Stimulated activated CD8-positive, alpha-beta memory T cell treated with anti-CD3 and anti-CD28 coated beads, Interleukin-2, amount 100 ng/mL, for 1 hour (primary cell): ENCODE data around the gene FBXO15.

ENCODE experiments used
- DNase-seq, 2 donors: peaks; one replicate each; pipeline ENCODE4 v3.0.0-alpha.2; 2020; ENCODE audit warnings: low read depth in 2 of 2

The FBXO15 gene

DNA sequence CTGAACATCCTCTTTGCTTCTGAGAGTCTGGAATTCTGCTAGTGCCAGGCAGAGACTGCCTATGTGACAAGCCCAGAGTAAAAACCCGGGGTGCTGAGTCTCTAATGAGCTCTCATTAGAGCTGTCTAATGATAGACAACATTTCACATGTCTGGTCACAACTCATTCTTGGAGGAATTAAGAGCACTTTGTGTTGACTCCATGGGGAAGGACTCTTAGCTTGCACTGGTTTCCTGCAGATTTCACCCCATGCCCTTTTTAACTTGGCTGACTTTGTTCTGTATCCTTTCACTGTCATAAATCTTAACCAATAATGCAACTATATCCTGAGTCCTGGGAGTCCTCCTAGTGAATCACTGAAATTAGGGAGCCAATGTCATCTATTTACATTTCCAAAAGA lies 33.5 kb downstream of the FBXO15 start:
- no peak for DNase-seq

DNA sequence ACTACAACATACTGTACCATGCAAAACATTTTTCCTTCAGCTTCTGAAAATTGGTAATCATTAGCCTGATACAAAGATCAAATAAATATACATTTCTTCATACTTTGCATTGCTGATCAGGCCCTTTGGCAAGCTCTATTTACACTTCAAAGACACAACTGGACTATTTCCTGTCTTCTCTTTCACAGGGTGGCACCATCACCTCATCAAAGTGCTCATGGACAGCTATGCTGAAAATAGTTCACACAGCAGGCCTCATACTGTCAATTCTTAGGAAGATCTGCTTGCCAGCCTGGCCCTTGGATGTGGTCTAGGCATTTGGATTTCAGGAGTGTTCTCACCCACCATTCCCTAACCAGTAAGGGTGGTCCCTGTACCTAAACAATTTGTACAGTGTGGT lies 33.9 kb downstream of the FBXO15 start:
- DNase-seq = no peak

DNA sequence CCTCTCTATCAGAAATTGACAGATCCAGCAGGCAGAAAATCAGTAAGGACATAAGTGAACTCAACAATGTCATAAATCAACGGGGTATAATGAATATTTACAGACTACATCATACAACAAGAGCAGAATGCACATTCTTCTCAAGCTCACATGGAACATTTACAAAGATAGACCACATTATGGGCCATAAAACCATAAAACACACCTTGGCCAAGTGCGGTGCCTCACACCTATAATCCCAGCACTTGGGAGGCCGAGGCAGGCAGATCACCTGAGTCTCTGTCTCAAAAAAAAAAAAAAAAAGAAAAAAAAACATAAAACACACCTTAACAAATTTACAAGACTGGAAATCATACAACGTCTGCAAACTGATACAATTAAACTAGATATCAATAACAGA lies 36.7 kb downstream of the FBXO15 start:
- DNase-seq = no peak

DNA sequence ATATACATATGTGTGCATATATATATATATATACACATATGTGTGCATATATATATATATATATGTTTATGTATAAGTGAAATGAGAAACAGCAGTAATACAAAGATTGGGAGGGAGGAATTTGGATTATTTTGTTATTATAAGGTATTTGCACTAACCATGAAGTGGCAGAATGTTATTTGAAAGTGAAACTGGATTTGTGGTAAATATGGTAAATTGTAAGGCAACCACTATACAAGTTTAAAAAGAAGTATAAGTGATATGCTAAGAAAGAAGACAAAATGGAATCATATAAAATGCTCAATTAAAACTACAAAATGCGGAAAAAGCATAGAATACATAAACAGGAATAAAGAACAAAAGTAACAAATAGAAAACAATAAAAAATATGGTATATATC lies 37.5 kb downstream of the FBXO15 start:
- no peak for DNase-seq

DNA sequence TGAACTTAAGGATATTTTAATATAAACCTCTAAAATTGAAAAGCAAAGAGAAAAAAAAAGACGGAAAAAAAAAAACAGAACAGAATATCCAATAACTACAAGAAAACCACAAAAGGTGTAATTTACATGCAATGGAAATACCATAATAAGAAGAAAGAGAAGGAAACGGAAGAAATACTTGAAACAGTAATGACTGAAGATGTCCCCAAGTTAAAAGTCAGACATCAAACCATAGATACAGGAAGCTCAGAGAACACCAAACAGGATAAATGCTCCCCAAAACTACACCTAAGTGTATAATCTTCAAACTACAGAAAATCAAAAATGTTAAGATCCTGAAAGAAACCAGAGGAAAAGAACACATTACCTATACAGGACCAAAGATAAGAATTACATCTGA lies 39.2 kb downstream of the FBXO15 start:
- DNase-seq = no peak

DNA sequence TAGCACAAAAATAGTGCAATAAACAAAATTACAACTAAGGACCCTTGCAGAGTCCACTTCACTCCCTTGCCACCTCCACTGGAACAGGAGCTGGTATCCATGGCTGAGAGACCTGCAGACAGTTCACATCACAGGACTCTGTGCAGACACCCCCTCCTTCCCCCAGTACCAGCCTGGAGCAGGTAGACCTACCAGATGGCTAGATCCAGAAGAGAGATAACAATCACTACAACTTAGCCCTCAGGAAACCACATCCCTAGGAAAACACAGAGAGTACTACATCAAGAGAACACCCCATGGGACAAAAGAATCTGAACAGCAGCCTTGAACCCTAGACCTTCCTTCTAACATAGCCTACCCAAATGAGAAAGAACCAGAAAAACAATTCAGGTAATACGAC lies 49.8 kb downstream of the FBXO15 start:
- no peak for DNase-seq

DNA sequence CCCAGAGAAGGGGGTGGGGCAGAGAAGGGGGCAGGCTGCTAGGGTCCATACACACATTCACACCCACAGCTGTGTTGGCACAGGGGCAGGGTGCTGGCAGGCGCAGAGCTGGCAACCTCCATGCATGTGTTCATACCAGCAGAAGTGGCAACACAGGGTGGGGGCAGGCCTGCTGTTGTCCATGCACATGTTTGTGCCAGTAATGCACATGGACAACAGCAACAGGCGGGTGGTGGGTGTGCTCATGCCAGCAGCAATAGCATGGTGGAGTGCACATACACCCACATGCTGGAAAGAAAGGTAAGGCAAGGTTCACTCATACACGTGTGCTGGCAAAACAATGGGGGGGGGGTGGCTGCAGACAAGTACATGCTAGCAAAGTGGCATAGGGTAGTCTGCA lies 54.7 kb downstream of the FBXO15 start:
- DNase-seq = no peak

DNA sequence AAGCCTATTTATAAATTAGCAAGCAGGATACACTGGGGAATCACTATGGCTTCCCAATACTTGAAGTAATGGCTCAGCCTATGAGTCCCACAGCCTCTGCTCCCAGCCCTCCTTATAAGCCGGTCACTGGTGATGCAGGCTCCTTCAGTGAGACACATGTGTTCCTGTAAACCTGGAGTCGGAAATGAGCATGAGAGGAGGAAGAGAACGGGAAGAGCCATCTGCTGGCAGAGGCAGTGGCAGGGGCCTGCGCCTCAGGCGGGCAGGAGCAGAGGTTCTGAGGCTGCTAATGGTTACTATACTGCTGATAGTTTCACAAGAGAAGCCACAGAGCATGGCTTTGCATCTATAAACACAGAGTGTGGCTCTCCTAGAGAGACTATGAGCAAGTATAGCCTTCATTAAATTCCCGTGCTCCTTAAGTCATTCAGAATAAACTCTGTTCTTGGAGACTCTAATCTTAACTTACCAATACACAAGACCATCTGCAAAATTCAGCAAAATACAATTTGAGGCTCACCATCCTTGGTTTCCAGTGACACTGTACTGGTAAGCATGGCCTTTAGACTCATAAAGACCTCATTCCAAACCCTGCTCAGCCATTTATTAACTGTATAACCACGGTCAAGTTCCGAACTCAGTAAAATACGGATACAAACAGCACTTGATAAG lies 63.3 kb downstream of the FBXO15 start:
- DNase-seq = no peak

DNA sequence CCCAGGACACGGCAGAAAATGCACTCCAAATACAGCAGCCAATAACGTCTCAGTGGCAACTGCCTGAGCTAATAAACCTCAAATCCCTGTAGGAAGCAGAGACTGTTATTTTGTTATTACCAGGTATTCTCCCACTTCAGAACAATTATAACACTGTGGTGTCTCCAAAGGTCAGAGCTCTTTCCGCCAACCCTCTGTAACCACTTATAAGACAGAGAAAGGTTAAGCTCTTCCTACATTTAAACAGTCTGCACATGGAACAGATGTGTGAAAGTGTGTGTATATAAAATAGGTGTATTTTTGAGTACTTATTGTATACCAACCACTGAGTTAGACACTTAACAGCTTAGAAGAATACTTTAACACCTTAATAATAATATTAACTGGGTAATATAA lies 64.1 kb downstream of the FBXO15 start:
- DNase-seq = no peak

DNA sequence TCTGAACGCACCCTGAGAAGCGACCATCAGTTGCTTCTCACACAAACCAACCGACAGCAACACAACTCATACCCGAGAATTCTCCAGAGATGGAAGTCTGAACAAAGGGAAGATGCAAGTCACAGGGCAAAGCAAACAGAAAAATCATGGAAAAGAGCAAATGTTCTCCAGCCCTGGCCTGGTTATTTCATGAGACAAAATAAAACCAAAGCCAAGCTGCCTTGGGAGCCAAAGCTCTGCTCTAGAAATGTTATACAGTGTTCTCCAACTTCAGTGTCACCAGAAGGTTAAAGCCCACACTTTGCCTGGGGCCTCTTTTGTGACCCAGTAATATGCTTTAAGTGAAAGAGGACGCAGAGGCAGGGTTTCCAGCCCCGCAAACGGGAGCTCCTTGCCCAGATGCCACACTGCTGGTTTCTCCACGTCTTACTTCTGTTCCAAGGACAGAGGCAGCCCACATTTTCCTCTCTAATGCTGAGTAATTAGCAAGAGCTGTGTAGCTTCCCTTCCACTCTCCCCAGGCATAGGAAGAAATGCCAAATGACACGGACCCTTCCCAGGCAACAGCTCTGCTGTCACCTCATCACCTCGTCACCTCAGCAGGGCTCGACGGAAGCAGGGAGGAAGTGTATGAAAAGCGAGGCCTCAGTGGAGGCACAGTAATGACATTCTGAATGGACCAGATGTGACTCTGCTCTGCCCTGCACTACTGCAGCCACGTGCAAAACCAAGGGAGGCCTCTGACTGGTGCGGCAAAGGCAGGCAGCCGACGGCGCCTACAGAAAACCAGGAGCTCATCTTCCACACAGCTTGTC lies 64.7 kb downstream of the FBXO15 start:
- no peak for DNase-seq

DNA sequence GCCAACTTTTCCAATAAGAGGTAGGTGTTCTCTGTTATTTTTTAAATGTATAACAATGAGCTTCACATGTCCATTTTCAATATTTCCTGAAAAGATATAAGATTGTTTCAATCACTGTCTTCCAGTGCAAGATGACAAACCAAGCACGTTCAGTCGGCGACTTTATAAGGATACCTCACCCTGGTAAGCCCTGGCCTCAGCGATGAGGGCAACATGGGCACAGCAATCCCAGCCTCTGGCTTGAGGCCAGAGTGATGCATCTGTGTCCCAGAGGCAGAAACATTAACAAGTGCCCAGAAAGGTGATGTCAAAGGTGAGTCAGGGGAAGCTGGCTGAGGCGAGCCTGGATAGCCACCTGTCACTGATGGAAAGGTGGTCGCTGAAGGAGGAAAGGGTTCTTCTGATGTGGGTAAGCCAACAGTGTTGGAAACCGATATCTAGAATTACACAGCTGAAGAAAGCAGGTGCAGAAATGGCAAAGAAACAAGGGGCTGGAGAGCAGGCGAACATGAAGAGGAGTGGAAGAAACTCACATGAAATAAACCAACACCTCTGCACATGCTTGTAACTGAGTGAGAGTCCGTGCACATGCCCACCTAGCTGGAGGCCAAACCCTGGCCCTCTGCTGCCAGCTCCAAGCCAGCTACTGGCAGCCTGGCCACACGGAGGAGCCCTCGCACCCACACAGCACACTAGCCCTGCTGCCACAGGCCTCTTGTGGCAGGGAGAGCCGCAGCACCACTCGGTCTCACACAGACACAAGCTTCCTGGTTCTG lies 65.5 kb downstream of the FBXO15 start:
- DNase-seq = peak in 1 of 2 donors; percentile 20

DNA sequence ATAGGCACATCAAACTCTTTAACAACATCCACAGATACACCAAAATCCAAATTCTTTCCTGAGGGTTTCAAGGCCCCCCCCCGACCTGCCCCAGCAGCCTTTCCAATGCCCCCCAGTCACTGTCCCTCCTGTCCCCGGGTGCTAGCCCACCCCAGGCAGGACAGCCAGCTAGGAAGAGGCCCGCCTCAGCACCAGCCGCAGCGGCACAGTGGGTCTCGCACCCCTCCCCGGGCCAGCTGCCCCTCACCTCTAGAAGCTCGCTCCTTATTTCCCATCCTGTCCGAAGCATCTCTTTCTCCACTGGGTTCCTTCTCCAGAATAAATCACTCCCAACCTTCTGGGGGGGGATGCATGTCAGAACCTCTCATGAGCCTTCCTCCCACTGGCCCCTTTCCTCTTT lies 69.4 kb downstream of the FBXO15 start:
- no peak for DNase-seq

DNA sequence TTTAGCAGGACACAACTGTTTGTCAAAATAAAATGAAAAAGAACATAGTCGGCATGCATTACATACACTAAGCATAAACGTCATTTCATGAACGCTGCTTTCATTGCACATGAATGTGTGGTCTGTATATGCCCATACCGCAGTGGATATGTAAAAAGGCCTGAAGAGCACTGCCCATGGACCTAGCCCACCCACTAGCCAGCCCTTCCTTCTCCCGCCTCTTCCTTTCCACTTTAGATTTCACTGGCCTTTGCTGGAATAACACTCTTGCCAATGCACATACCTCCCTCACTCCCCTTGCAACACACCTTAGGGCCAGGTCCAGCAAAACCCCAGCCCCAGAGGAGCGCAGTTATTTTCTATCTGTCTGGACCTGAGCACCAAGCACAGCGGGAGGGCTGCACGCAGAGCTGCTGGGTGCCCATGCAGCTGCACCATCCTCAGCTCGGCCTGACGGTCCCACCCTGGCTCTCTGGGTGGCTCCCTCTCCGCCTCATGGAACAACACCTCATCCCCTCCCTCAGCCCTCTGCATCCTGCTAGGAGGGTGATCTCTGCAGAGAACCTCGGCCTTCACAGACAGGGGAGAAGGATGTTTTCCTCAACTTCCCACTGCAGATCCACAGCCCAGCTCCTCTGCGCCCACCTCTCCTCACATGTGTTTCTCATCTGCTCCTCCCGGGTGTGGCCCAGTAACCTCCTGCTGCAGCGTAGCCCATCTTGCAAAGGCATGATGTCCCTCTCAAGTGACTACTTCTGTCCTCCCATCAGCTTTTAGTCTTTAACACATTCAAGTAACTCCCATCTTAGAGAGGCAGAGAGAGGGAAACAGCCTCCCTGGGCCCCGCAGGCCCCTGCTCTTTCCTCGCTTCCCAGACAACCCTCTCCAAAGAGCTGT lies 72.7 kb downstream of the FBXO15 start:
- no peak for DNase-seq

DNA sequence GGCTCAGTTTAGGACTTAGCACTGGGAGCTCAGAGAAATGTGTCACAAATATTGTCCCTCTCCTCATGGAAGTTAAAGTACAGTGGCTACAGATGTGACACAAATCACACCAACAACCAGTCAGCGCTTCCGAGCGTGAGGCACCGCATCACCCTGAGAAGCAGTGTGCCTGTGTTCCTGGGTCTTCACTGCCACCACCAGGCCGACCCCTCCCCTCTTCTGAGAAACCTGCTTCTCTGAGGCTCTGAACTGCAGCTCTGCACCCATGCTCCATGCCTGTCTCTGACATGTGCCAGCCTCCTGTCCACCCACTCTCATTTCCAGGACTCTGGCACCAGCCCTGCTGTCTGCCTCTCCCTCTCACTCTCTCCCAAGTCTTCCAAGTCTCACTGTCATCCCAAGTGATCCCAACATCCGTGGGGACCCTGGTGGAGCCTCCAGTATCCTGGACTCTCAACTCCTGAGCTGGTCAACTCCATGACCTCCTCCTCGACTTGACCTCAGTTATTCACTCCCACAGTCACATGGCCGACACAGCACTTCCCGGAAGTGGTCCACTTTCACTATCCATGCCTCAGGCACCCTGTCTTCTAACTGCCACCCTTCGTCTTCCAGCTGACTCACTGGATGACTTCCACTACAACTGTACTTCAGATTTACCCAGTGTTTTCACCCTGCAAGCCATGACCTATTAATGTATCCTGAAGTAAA lies 73.5 kb downstream of the FBXO15 start:
- no peak for DNase-seq

DNA sequence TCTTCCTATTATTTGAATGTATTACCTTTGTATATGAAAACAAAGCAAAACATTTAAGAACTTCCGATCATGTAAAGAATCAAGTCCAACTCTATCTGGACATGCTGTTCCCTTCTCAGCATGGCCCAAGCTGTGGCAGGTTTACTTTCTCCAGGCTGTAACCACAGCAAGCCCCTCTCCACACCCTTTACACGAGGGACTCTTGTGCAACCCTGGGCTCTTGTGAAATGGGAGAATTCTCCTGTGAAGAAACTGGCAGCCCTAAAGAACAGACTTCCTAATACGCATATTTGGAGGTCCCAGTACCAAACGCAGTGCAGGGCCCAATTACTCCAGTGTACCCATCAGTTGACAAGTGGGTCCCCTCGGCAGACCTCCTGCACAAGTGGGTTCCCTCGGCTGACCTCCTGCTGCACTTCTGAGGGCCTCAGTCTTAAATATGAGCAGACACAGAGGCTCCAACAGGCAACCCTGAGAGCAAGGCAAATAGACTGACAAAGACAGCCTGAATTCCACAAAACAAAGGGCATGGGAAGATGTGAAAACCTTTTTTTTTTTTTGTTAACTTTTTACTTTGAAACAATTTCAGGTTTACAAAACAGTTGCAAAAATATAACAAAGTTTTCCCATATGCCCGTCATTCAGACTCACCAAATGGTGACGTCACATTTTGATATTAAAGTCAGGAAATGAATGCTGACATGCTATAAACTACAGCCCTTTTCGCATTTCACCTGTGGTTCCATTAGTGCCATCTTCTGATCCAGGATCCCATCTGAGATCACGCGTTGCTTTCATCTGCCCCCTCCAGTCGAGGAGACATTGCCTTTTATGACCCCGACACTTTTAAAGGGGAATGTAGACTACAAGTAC lies 78.2 kb downstream of the FBXO15 start:
- DNase-seq = no peak

DNA sequence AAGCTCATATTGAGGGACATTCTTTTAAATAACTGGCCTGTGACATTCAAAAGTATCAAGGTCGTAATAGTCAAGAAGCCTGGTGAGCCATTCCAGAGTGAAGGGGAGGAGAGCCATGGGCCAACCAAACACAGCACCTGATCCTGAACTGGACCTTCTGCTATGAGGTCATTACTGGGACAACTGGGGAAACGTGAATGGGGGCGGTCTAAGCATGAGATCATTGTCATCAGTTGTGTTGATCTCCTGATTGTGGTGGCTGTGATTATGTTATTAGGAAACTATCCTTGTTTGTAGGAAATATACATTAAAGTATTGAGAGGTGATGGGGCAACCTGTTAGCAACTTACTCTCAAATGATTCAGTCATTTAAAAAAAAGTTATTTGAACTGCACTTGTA lies 79.3 kb downstream of the FBXO15 start:
- no peak for DNase-seq

DNA sequence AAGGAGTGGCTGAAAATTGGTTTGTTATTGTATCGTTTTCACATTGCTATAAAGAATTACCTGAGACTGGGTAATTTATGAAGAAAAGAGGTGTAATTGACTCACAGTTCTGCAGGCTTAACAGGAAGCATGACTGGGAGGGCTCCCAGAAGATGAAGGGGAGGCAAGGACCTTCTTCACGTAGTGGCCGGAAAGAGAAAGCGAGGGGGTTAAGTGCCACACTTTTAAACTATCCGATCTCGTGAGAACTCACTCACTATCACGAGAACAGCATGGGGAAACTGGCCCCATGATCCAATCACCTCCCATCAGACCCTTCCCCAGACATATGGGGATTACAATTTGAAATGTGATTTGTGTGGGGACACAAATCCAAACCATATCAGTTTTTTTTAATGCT lies 81.6 kb downstream of the FBXO15 start:
- no peak for DNase-seq

DNA sequence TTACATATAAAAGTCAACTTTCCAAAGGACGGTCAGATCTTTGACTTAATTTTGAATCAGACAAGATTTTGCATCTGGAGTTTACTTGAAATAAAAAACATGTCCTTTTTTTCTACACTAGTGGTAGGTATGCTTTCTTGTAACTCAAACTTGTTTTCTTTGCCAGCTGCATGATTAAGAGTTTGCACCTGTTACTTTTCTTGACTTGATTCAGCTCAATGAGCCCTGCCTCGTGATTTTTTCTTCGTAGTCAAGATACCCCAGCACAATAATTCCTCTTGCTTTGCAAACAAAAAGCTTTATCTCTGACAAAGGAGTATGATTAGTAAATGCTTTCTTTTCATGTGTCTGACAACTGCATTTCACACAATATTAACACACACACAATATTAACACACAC lies 82.3 kb downstream of the FBXO15 start:
- no peak for DNase-seq

DNA sequence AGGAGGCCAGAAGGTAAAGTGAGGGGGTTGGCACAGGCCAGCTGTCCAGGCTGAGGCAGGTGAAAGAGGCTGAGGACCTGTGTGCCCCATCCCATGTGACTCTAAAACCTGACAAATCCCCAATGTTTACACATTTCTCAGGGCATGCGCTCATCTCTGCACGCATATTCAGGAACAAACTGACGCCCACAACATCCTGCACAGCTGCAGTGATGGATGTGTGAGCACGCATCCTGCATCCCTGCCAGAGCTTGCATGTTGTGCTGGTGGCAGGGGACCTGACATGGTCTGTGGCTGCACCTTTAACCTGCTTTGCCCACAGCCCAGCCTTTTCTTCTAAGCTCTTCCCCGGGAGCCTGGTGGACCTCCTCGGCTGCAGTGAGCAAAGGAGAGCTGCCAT lies 83.1 kb downstream of the FBXO15 start:
- DNase-seq = no peak

DNA sequence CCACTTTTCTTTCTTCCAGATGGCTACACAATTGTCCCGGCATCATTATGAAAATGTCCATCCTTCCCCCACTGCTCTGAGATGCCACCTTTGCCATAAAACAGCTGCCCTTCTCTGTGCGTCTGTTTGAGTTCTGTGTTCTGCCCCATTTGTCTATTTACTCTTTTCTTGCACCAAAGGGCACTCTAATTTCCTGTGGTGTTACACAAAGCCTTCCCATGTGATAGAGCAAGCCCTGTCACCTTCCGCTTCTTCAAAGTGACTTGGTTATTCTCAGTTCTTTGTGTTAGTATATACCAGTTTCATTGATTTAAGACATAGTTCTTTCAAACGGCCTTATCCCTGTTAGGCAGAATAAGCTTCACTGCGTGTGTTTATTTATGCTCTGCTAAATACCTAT lies 84.1 kb downstream of the FBXO15 start:
- no peak for DNase-seq
